Dermis blood vessel endothelial cell (primary cell): ENCODE measurements around the gene GALNT10. TPM values are rescaled to one million over a fixed set of nuclear protein-coding genes. Genes with fewer than 3 reads are reported as not detected.

Experiments used
- DNase-seq: peaks from one replicate; pipeline ENCODE4 v3.0.0; 2010
- total RNA-seq: library from RNA; depleted of rRNA; stranded (reverse); fragments of >200 nt; gene quantifications from 2 replicates; pipeline ENCODE4 v1.2.3, GENCODE V29; 2014

The GALNT10 gene
- total RNA-seq, 1 donor from 2014 or later, result 38.8 TPM

- DNase-seq, result no peak
Measured at GRCh38 chr5:154410008-154410407, 219.5 kb downstream of the GALNT10 start.

- DNase-seq, result no peak
Measured at GRCh38 chr5:154410786-154411185, 220.3 kb downstream of the GALNT10 start.

- no peak for DNase-seq
Measured at GRCh38 chr5:154411338-154411737, 220.8 kb downstream of the GALNT10 start.

- DNase-seq, result no peak
Measured at GRCh38 chr5:154412316-154412715, 221.8 kb downstream of the GALNT10 start.

GRCh38 chr5:154412925-154413324 is 222.4 kb downstream of the GALNT10 start:
- no peak for DNase-seq

- DNase-seq, result no peak
Measured at GRCh38 chr5:154415114-154415513, 224.6 kb downstream of the GALNT10 start.

- no peak for DNase-seq
Measured at GRCh38 chr5:154418344-154418820, 227.8 kb downstream of the GALNT10 start.

- no peak for DNase-seq
Measured at GRCh38 chr5:154419236-154419635, 228.7 kb downstream of the GALNT10 start.

- DNase-seq, result peak; percentile 63
Measured at GRCh38 chr5:154421868-154422267, 231.3 kb downstream of the GALNT10 start.

- DNase-seq, result no peak
Measured at GRCh38 chr5:154422298-154422697, 231.8 kb downstream of the GALNT10 start.

GRCh38 chr5:154428208-154428607 is 237.7 kb downstream of the GALNT10 start:
- no peak for DNase-seq

- DNase-seq, result no peak
Measured at GRCh38 chr5:154429341-154429740, 238.8 kb downstream of the GALNT10 start.

- DNase-seq, result no peak
Measured at GRCh38 chr5:154430466-154430865, 239.9 kb downstream of the GALNT10 start.

- no peak for DNase-seq
Measured at GRCh38 chr5:154430961-154431630, 240.6 kb downstream of the GALNT10 start.

- no peak for DNase-seq
Measured at GRCh38 chr5:154435226-154435625, 244.7 kb downstream of the GALNT10 start.

- no peak for DNase-seq
Measured at GRCh38 chr5:154437281-154437965, 246.9 kb downstream of the GALNT10 start.

- no peak for DNase-seq
Measured at GRCh38 chr5:154440540-154440939, 250.0 kb downstream of the GALNT10 start.

- no peak for DNase-seq
Measured at GRCh38 chr5:154442801-154443200, 252.3 kb downstream of the GALNT10 start.

GRCh38 chr5:154444556-154445421 is 254.3 kb downstream of the GALNT10 start:
- DNase-seq, result peak; percentile 43

GRCh38 chr5:154445422-154446194 is 255.1 kb downstream of the GALNT10 start, which contains the start of gene SAP30L:
SAP30L (plus strand) TSS chr5:154445997; CDS start chr5:154446605, 608 bp downstream.
- peak; percentile 94 for DNase-seq

GRCh38 chr5:154446195-154447088 is 255.9 kb downstream of the GALNT10 start:
- peak; percentile 73 for DNase-seq
